OCI-M2 (cell line): ENCODE results near the gene KLF1.
"Not testable (repeated sequence)": the region's sequence is repeated elsewhere in the genome, so short reads cannot be mapped to it uniquely, and the experiment has no call there.

Source experiments
- DNase-seq: peaks from one replicate; lab custom pipeline; 2025; ENCODE audit not compliant: unreplicated experiment; lab: John Stamatoyannopoulos, UW

KLF1 gene

GRCh38 chr19:12868540-12869112 lies 18.4 kb downstream of the KLF1 start:
- no peak for DNase-seq

- no peak for DNase-seq
Observed at GRCh38 chr19:12867120-12868099, 19.6 kb downstream of the KLF1 start.

GRCh38 chr19:12866416-12867119 lies 20.4 kb downstream of the KLF1 start:
- no peak for DNase-seq

- DNase-seq: no peak
Observed at GRCh38 chr19:12865746-12866415, 21.1 kb downstream of the KLF1 start.

GRCh38 chr19:12864721-12865715 lies 22.0 kb downstream of the KLF1 start:
- DNase-seq: no peak

- no peak for DNase-seq
Observed at GRCh38 chr19:12864143-12864542, 22.9 kb downstream of the KLF1 start.

- no peak for DNase-seq
Observed at GRCh38 chr19:12859546-12859945, 27.5 kb downstream of the KLF1 start.

GRCh38 chr19:12858041-12858928 lies 28.7 kb downstream of the KLF1 start:
- no peak for DNase-seq

GRCh38 chr19:12856653-12857052 lies 30.3 kb downstream of the KLF1 start:
- no peak for DNase-seq

GRCh38 chr19:12847159-12848139 lies 39.6 kb downstream of the KLF1 start:
- no peak for DNase-seq

GRCh38 chr19:12846613-12847012 lies 40.4 kb downstream of the KLF1 start:
- not testable (repeated sequence) for DNase-seq

GRCh38 chr19:12843999-12844732 lies 42.8 kb downstream of the KLF1 start:
- DNase-seq: no peak

GRCh38 chr19:12843328-12843727 lies 43.7 kb downstream of the KLF1 start:
- no peak for DNase-seq

GRCh38 chr19:12842511-12842910 lies 44.5 kb downstream of the KLF1 start:
- no peak for DNase-seq

- no peak for DNase-seq
Observed at GRCh38 chr19:12841094-12841493, 45.9 kb downstream of the KLF1 start.

- no peak for DNase-seq
Observed at GRCh38 chr19:12840091-12841079, 46.6 kb downstream of the KLF1 start.
